ENCODE data around the gene APBB2.

DNA sequence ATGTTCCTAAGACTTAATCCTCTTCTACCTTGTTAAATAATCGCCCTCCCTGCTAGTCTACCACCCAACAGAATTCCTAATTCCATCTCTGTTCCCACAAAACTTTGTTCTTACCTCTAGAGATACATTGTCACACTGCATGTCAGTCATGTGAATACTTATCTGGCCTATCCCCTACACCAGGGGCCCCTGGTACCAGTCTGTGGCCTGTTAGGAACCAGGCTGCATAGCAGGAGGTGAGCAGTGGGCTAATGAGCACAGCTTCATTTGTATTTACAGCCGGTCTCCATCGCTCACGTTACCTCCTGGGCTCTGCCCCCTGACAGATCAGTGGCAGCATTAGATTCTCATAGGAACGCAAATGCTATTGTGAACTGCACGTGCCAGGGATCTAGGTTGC lies 73.9 kb downstream of the APBB2 start:
- TF ChIP-seq, protein P1, sequence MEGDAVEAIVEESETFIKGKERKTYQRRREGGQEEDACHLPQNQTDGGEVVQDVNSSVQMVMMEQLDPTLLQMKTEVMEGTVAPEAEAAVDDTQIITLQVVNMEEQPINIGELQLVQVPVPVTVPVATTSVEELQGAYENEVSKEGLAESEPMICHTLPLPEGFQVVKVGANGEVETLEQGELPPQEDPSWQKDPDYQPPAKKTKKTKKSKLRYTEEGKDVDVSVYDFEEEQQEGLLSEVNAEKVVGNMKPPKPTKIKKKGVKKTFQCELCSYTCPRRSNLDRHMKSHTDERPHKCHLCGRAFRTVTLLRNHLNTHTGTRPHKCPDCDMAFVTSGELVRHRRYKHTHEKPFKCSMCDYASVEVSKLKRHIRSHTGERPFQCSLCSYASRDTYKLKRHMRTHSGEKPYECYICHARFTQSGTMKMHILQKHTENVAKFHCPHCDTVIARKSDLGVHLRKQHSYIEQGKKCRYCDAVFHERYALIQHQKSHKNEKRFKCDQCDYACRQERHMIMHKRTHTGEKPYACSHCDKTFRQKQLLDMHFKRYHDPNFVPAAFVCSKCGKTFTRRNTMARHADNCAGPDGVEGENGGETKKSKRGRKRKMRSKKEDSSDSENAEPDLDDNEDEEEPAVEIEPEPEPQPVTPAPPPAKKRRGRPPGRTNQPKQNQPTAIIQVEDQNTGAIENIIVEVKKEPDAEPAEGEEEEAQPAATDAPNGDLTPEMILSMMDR (IDR thresholded peaks at IDR 0.05), result no peak
- no peak for TF ChIP-seq POLR2A (IDR thresholded peaks at IDR 0.05)
